ENCODE measurements around the gene MAGEA8.
"Not testable (repeated sequence)": the region's sequence is repeated elsewhere in the genome, so short reads cannot be mapped to it uniquely, and the experiment has no call there.

Gene MAGEA8

GRCh38 chrX:149881081-149881711, at the start of gene MAGEA8:
MAGEA8 (plus strand) TSS chrX:149881183; CDS start chrX:149884273, 3,090 bp downstream.
- DNase-seq (ENCODE audit: low read depth in 2 of 2), result no peak

- no peak for DNase-seq (ENCODE audit: low read depth in 2 of 2)
Observed at GRCh38 chrX:149831473-149831872, 49.5 kb upstream of the MAGEA8 start.

- not testable (repeated sequence) for DNase-seq (ENCODE audit: low read depth in 2 of 2)
Observed at GRCh38 chrX:149836728-149837127, 44.3 kb upstream of the MAGEA8 start.

GRCh38 chrX:149837167-149837566, 43.8 kb upstream of the MAGEA8 start:
- no peak for DNase-seq (ENCODE audit: low read depth in 2 of 2)

GRCh38 chrX:149837639-149838038, 43.3 kb upstream of the MAGEA8 start:
- DNase-seq (ENCODE audit: low read depth in 2 of 2), result no peak

GRCh38 chrX:149841929-149842328, 39.1 kb upstream of the MAGEA8 start:
- DNase-seq (ENCODE audit: low read depth in 2 of 2), result no peak

GRCh38 chrX:149845385-149845784, 35.6 kb upstream of the MAGEA8 start:
- DNase-seq (ENCODE audit: low read depth in 2 of 2), result no peak

- DNase-seq (ENCODE audit: low read depth in 2 of 2), result no peak
Observed at GRCh38 chrX:149846789-149847188, 34.2 kb upstream of the MAGEA8 start.

GRCh38 chrX:149848855-149849254, 32.1 kb upstream of the MAGEA8 start:
- no peak for DNase-seq (ENCODE audit: low read depth in 2 of 2)

GRCh38 chrX:149849787-149850186, 31.2 kb upstream of the MAGEA8 start:
- DNase-seq (ENCODE audit: low read depth in 2 of 2), result no peak

- DNase-seq (ENCODE audit: low read depth in 2 of 2), result no peak
Observed at GRCh38 chrX:149851864-149852263, 29.1 kb upstream of the MAGEA8 start.

GRCh38 chrX:149853925-149854324, 27.1 kb upstream of the MAGEA8 start:
- no peak for DNase-seq (ENCODE audit: low read depth in 2 of 2)

GRCh38 chrX:149858592-149858991, 22.4 kb upstream of the MAGEA8 start:
- no peak for DNase-seq (ENCODE audit: low read depth in 2 of 2)

- DNase-seq (ENCODE audit: low read depth in 2 of 2), result no peak
Observed at GRCh38 chrX:149860445-149860844, 20.5 kb upstream of the MAGEA8 start.

GRCh38 chrX:149865390-149865789, 15.6 kb upstream of the MAGEA8 start:
- DNase-seq (ENCODE audit: low read depth in 2 of 2), result no peak

- no peak for DNase-seq (ENCODE audit: low read depth in 2 of 2)
Observed at GRCh38 chrX:149867488-149867887, 13.5 kb upstream of the MAGEA8 start.

- no peak for DNase-seq (ENCODE audit: low read depth in 2 of 2)
Observed at GRCh38 chrX:149870840-149871239, 10.1 kb upstream of the MAGEA8 start.

- DNase-seq (ENCODE audit: low read depth in 2 of 2), result no peak
Observed at GRCh38 chrX:149871433-149871832, 9.6 kb upstream of the MAGEA8 start.

GRCh38 chrX:149871940-149872339, 9.0 kb upstream of the MAGEA8 start:
- peak; percentile 31 to 53 for DNase-seq (ENCODE audit: low read depth in 2 of 2)

- DNase-seq (ENCODE audit: low read depth in 2 of 2), result no peak
Observed at GRCh38 chrX:149877157-149877556, 3.8 kb upstream of the MAGEA8 start.

- no peak for DNase-seq (ENCODE audit: low read depth in 2 of 2)
Observed at GRCh38 chrX:149877636-149878035, 3.3 kb upstream of the MAGEA8 start.

GRCh38 chrX:149890828-149891227, 9.8 kb downstream of the MAGEA8 start:
- not testable (repeated sequence) for DNase-seq (ENCODE audit: low read depth in 2 of 2)

GRCh38 chrX:149898554-149898953, 17.6 kb downstream of the MAGEA8 start:
- DNase-seq (ENCODE audit: low read depth in 2 of 2), result no peak
